Skin epidermis (tissue), 12 donors: ENCODE results near the gene ZNF493.
A peak's percentile ranks its signal among the peaks of the same experiment; 100 is the strongest.

Experiments
- H3K27ac ChIP-seq, 21 experiments: fragments of 200-600 bp; sonication (generic) in 11 of 21; one replicate each; pipeline ENCODE4 v1.5.0; 2020; ENCODE audit warnings: mild to moderate bottlenecking in 3 of 21, inconsistent platforms in 2 of 21, moderate library complexity in 2 of 21
- H3K4me3 ChIP-seq, 7 experiments: fragments of 200-600 bp; sonication (generic) in 2 of 7; one replicate each; pipeline ENCODE4 v1.5.0; 2020; ENCODE audit warnings: inconsistent platforms in 2 of 7, mild to moderate bottlenecking in 2 of 7, moderate library complexity in 1 of 7

ZNF493 gene

GRCh38 chr19:21396893-21397572, at the start of gene ZNF493:
ZNF493 (plus strand) TSS chr19:21397133; CDS start chr19:21397238, 105 bp downstream.
- peak within 1 kb of the TSS; percentile 55 to 88 (median 68) for H3K4me3 ChIP-seq
- peak within 1 kb of the TSS; percentile 23 to 91 (median 84) for H3K27ac ChIP-seq

GRCh38 chr19:21352830-21353229, 44.1 kb upstream of the ZNF493 start:
- H3K27ac ChIP-seq = no peak overlapping the region
- no peak overlapping the region for H3K4me3 ChIP-seq

DNA sequence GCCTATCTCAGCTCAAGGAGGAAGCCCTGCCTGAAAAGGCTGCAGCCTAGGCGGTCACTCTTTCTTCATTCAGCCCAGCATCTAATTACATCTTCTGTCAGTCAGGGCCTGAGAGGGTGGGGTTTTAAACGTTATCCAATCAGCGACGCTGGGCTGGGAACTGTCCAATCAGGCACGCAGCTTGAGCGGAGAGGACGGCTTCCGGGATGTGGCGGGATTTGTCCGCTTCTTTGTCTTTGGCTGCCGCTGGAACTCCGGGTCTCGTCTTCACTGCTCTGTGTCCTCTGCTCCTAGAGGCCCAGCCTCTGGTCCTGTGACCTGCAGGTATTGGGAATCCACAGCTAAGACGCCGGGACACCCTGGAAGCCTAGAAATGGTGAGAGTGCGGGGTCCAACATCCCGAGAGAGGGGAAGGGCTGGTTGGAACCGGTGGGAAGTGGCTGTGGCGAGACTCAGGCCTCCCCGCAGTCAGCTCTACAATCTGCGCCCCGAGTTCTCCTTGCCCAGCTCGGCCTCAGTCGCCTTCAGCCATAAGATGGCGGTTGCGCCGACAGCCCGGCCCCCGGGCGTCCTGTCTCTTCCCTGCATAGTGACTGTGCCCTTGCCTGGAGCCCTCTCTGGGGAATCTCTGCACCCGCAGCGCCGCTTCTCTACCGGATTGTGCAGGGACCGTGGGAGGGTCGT, 38.0 kb upstream of the ZNF493 start, which contains the start of gene ZNF738:
Gene ZNF738 (plus strand): TSS at position 233 of the 684 bp plus-strand sequence. CDS start 141 bp downstream, at position 374.
- Histone ChIP-seq H3K27ac (peak within 1 kb of the TSS in 20 of 21 experiments; percentile 22 to 86 (median 76)), H3K4me3 (peak within 1 kb of the TSS; percentile 63 to 89 (median 69))

GRCh38 chr19:21362291-21362690, 34.6 kb upstream of the ZNF493 start:
- Histone ChIP-seq H3K4me3 (no peak overlapping the region), H3K27ac (no peak overlapping the region)

DNA sequence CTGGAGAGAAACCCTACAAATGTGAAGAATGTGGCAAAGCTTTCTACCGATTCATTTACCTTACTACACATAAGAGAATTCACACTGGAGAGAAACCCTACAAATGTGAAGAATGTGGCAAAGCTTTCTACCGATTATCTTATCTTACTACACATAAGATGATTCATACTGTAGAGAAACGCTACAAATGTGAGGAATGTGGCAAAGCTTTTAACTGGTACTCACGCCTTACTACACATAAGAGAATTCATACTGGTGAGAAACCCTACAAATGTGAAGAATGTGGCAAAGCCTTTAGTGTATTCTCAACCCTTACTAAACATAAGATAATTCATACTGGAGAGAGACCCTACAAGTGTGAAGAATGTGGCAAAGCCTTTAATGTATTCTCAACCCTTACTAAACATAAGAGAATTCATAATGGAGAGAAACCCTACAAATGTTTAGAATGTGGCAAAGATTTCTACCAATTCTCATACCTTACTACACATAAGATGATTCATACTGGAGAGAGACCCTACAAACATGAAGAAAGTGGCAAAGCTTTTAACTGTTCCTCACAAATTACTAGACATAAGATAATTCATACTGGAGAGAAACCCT, 12.9 kb upstream of the ZNF493 start:
- Histone ChIP-seq H3K4me3 (no peak overlapping the region), H3K27ac (no peak overlapping the region)

- Histone ChIP-seq H3K27ac (peak overlapping the region in 3 of 21 experiments; percentile 2 to 85 (median 82)), H3K4me3 (no peak overlapping the region)
Measured at GRCh38 chr19:21396121-21396520, 812 bp upstream of the ZNF493 start.

DNA sequence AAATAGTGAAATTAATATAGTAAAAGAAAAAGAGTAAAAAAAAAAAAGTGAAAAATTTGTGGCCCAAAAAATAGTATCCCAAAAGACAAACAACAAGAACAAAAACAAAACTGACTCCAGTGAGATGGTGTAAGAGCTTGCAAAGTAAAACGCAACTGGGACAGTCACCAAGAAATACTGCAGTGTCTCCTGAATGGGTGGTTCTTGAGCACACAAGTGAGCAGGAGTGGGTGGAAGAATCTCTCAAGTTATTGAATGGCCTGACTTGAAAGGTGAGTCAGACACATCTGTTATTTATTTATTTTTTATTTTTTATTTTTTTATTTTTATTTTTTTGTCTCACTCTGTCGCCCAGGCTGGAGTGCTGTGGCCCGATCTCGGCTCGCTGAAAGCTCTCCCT, 1.9 kb downstream of the ZNF493 start:
- Histone ChIP-seq H3K4me3 (peak overlapping the region in 1 of 7 experiments; percentile 68), H3K27ac (no peak overlapping the region)

DNA sequence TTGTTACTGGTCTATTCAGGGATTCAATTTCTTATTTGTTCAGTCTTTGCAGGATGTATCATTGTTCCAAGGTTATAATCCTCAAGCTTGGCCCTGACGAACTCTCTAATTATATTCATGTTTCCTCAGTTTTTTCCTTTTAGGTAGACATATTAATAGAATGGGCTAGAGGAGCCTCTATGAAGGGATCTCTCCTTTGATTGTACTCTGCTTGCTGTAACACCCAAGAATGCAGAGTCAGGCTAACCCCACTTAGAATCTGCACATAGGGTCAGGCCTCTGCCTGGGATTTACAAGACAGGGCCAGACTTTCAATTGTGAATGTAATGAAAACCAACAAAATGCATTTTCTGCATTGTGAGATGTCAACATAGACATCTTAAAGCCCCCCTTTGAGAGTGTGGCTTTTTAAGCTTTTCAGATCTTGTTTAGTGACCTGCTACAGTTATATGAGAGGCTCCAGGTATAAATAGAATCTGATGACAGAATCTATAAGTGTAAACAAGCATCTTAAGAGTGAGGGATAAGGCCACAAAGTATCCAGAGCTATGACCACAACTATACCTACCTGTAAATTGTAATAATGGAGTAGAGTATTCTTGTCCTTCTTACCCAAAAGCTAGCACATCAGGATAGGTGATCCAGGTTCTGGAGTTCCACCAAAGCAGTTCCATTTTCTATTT, 5.5 kb downstream of the ZNF493 start:
- Histone ChIP-seq H3K27ac (no peak overlapping the region), H3K4me3 (no peak overlapping the region)

- no peak overlapping the region for H3K27ac ChIP-seq
- H3K4me3 ChIP-seq = no peak overlapping the region
Measured at GRCh38 chr19:21410166-21410565, 13.2 kb downstream of the ZNF493 start.

- H3K4me3 ChIP-seq = no peak overlapping the region
- H3K27ac ChIP-seq = no peak overlapping the region
Measured at GRCh38 chr19:21422244-21422643, 25.3 kb downstream of the ZNF493 start.

DNA sequence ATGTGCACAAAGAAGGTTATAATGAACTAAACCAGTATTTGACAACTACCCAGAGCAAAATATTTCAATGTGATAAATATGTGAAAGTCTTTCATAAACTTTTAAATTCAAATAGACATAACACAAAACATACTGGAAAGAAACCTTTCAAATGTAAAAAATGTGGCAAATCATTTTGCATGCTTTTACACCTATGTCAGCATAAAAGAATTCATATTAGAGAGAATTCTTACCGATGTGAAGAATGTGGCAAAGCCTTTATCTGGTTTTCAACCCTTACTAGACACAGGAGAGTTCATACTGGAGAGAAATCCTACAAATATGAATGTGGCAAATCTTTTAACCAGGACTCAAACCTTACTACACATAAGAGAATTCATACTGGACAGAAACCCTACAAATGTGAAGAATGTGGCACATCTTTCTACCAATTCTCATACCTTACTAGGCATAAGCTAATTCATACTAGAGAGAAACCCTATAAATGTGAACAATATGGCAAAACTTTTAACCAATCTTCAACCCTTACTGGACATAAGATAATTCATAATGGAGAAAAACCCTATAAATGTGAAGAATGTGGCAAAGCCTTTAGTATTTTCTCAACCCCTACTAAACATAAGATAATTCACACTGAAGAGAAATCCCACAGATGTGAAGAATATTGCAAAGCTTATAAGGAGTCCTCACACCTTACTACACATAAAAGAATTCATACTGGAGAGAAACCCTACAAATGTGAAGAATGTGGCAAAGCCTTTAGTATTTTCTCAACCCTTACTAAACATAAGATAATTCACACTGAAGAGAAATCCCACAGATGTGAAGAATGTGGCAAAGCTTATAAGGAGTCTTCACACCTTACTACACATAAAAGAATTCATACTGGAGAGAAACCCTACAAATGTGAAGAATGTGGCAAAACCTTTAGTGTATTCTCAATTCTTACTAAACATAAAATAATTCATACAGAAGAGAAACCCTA, 26.4 kb downstream of the ZNF493 start:
- H3K27ac ChIP-seq = no peak overlapping the region
- no peak overlapping the region for H3K4me3 ChIP-seq

DNA sequence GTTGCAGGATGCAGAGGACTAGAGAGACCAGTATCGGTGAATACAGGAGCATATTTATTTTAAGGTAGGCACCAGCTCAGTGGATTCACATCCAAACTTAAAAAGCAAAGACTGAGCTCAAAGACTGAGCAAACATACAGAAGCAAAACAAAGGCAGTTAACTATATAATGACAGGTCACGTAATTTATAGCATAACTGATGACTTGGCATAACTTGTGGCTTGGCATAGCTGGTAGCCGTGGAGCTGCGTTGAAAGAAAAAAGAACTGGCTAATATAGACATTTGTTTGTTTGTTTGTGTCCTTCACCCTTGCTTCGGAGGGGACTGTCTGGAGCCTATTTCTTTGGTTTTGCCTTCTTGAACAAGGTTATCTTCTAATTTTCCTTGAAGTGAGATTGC, 33.7 kb downstream of the ZNF493 start:
- Histone ChIP-seq H3K27ac (no peak overlapping the region), H3K4me3 (no peak overlapping the region)

DNA sequence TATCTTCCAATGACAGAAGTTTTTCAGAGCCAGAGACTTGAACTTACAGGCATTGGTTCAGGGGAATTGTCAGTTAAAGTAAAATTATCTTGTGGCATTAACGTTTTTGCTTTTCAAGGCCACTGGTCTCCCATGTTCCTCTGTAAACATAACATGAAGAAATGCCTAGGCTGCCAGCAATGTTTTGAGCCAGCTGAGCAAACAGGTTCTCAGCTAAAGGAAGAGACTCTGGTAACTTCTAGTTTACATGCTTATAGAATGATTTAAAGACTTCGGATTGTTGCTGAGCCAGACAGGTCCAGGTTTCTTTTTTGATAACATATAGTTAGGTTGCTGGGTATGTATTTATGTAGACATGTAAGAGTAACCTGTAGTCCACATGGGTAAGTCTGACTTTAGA, 35.7 kb downstream of the ZNF493 start:
- no peak overlapping the region for H3K4me3 ChIP-seq
- H3K27ac ChIP-seq = no peak overlapping the region

- H3K27ac ChIP-seq = no peak overlapping the region
- no peak overlapping the region for H3K4me3 ChIP-seq
Measured at GRCh38 chr19:21434516-21434915, 37.6 kb downstream of the ZNF493 start.

DNA sequence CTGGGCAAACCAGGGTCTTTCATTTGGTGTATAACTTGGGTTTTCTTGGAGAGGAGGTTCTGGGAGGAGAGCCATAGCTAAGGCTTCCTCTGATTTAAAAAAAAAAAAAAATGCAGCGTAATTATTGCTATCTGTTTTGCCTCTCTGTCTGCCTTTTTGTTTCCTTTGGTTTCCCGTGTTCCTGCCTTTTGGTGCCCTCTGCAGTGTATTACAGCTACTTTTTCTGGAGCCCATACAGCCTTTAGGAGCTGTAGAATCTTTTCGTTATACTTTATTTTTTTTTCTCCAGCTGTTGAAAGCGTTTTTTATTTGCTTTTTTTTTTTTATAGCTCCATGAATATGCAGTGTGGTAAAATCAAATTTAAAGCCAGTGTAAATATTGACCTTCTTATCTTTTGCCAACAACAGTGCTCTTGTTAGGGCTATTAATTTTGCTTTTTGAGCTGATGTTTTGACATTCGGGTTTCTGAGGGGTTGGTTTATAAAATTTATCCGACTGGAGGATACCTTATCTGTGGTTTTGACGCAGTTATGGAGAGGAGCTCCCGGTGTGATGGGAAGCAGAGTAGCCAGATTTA, 38.1 kb downstream of the ZNF493 start:
- no peak overlapping the region for H3K27ac ChIP-seq

GRCh38 chr19:21439201-21439751, 42.3 kb downstream of the ZNF493 start:
- H3K4me3 ChIP-seq = no peak overlapping the region
- peak overlapping the region in 3 of 21 experiments; percentile 39 to 50 (median 42) for H3K27ac ChIP-seq

More for the DNA sequence above, 38.1 kb downstream of the ZNF493 start:
- no peak overlapping the region for H3K4me3 ChIP-seq

DNA sequence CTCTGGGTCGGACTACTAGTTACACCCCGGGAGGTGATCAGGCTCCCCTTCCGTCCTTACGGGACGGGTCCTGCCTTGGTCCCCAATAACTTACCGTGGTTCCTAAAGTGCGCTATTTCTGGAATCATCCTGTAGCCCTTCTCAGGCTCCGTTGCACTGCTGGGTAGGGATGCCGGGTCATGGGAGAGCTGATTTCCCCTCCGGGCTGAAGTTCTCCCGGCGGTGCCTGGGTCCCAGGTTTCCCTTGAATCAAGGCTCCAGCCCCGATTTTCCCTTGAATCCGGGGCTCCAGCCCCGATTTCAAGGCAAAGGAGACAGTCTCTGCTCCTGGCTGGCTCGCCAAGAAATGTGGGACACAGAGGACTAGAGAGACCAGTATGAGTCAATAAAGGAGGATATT, 43.4 kb downstream of the ZNF493 start:
- Histone ChIP-seq H3K27ac (peak overlapping the region in 1 of 21 experiments; percentile 42), H3K4me3 (no peak overlapping the region)

GRCh38 chr19:21451187-21451586, 54.3 kb downstream of the ZNF493 start:
- Histone ChIP-seq H3K4me3 (no peak overlapping the region), H3K27ac (no peak overlapping the region)
